HG03457 (cell line): ENCODE measurements around the gene SLC29A4.
"Not testable (repeated sequence)": the region's sequence is repeated elsewhere in the genome, so short reads cannot be mapped to it uniquely, and the experiment has no call there.

Experiments
- ATAC-seq: cut with Tn5 transposase; IDR thresholded peaks from one replicate; pipeline ENCODE4 v1.9.1; 2021; ENCODE audit warnings: moderate number of reproducible peaks; ENCODE audit not compliant: unreplicated experiment

The SLC29A4 gene, protein sequence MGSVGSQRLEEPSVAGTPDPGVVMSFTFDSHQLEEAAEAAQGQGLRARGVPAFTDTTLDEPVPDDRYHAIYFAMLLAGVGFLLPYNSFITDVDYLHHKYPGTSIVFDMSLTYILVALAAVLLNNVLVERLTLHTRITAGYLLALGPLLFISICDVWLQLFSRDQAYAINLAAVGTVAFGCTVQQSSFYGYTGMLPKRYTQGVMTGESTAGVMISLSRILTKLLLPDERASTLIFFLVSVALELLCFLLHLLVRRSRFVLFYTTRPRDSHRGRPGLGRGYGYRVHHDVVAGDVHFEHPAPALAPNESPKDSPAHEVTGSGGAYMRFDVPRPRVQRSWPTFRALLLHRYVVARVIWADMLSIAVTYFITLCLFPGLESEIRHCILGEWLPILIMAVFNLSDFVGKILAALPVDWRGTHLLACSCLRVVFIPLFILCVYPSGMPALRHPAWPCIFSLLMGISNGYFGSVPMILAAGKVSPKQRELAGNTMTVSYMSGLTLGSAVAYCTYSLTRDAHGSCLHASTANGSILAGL

DNA sequence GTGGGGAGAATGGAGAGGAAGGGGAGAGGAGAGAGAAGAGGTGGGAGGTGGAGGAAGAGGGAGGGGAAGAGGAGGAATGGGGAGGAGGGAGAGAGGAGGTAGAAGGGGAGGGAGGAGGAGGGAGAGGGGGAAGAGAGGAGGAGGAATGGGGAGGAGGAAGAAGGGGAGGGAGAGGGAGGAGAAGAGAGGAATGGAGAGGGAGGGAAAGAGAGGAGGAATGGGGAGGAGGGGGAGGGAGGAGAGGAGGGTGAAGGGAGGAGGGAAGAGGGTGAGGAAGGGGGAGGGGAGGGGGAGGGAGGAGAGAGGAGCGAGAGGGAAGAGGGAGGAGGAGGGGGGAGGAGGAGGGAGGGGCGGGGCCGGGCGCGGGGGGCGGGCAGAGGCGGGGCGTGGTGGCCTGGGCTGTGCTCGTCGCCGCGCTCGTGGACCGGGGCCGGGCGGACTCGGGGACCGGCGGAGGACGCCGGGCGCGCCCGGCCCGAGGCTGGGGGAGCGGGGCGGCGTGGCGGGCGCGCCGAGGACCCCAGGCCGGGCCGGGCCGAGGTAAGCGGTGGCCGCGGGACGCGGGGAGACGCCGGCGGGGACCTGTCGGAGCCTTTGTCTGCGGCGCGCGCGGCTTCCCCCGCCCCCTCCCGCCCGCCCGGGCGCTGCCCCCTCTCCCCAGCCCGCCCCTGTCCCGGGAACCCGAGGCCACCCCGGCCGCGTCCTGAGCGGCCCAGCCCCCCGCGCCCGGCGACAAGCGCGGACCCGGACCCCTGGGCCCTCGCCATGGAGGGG, at the start of gene SLC29A4:
TSS of gene SLC29A4 (plus strand) at position 401 of the 774 bp plus-strand sequence. CDS start 4,874 bp downstream, outside the sequence.
- no peak for ATAC-seq

DNA sequence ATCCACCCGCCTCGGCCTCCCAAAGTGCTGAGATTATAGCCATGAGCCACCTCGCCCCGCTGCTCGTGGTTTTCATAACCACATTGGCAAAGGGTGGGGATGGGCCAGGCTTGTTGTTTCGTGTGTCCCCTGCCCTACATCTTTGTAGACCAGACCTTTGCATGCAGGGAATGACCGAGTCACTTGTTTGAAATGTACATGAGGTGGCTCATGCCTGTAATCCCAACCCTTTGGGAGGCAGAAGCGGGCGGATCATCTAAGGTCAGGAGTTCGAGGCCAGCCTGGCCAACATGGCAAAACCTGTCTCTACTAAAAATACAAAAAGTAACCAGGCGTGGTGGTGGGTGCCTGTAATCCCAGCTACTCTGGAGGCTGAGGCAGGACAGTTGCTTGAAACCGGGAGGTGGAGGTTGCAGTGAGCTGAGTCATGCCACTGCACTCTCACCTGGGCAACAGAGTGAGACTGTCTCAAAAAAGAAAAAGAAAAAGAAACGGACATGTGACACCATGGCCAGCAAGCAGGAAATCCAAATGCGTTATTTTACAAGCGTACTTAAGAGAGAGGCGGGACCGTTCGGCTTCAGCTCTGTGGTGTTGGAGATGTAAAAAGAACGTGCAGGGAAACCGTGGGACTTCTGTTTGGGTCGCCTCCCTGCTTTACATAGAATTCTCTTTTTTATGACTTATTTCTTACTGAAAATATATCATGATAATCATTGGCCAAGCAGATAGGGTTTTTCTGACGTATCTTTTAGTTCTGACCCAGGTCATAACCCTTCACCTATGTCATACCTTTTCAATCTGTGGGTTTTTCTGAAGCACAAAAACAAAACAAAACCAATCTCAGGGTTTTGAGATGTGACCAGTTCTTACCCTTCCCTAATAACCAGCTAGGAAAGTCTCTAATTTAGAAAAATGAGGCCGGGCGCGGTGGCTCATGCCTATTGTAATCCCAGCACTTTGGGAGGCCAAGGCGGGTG, 47.6 kb upstream of the SLC29A4 start:
- no peak for ATAC-seq

DNA sequence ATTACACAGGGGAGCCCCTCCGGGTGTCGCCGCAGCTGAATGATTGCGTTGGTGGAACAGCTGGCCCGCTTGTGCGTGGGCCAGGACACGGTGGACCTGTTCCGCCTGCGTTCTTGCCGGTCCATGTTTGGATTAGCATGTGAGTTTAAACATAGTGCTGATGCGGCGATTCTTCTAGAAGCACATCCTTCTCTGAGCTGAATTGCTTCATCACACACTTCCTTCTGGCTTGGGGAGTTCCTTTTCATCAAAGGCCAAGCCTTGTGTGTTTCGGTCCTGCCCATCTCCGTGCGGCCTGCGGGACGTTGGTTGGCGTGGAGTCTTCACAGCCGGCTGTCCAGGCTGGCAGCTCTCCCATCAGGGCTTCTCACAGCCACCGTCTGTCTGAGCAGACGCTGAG, 45.5 kb upstream of the SLC29A4 start:
- ATAC-seq: no peak

DNA sequence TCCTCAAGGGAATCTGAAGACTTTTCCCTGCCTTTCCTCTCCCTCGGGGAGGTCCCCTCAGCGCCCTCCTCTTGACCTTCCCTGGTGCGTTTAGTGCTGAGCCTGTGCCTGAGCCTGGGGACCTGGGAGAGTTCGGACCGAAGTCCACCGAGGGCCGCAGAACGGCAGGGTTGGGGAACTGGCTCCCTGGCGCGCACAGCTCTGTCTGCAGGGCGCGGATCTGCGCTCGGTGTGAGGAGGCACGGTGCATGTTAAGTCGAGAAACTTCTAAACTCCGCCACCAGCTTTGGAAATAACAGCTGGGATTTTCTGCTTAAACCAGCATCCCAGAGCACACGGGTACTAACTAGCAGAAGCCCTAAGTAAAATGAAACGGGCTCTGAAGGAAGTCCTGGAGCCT, 44.2 kb upstream of the SLC29A4 start:
- ATAC-seq: no peak

DNA sequence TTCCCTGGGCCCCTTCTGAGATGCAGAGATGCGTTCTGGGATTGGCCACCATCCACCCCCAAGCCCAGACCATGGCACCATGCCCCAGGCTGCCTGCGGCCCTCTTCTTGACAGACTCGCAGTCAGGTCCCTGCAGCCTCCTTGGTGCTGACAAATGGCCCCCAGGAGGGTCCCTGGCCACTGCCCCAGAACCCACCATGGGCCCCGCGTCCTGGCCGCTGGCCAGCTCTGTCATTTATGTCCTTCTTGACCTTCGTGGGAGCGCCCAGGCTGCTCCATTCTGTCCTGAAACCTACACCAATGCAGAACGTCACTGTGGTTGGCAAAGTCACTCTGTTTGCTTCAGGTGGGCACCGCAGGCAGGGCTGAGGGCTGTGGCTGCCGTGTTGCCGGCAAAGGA, 39.5 kb upstream of the SLC29A4 start:
- ATAC-seq: no peak

DNA sequence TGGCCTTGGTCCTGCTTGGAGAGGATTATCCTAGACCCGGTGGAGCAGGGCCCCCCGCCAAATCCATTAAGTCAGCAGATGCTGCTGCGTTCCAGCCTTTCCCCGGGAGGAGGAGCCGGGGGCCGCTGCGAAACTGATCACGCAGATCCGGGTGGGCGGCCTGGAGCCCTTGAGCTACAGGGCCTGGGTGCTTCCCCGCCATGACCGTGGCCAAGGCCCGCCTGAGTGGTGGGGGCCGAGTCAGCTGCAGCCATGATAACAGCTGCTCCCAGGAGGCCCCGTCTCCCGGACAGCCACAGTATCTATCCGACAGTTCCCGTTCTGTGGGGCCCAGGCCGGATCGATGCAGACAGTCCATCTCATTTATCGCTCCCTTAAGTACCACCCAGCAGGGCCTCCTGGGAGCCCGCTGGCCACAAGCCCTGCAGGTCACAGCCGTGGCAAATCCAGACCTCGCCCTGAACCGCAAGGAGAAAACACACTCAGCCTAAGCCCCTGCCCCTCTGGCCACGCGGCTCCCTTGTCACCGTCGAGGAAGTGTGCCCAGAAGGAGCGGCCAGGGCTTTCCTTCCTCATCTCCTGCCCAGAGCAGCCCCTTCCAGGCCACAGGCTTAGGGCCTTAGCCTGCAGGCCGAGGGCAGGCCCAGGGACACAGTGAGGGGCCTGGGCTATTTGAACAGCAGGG, 34.4 kb upstream of the SLC29A4 start:
- ATAC-seq: no peak

DNA sequence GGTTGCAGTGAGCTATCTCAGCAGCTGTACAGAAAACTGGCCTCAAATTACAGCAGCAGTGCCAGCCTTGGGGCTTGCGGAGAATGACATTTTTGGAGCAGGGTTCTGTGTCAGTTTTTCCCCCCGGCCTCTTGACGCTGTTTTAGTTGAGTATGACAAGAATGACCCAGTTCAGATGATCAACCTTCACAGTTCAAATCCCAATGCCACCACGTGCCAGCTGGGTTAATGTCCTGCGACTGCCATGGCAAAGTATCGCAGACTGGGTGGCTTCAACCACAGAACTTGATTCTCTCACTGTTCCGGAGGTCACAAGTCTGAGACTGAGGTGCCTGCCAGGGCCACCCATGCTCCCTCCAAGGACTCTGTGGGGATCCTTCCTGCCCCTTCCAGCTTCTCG, 32.0 kb upstream of the SLC29A4 start:
- not testable (repeated sequence) for ATAC-seq

DNA sequence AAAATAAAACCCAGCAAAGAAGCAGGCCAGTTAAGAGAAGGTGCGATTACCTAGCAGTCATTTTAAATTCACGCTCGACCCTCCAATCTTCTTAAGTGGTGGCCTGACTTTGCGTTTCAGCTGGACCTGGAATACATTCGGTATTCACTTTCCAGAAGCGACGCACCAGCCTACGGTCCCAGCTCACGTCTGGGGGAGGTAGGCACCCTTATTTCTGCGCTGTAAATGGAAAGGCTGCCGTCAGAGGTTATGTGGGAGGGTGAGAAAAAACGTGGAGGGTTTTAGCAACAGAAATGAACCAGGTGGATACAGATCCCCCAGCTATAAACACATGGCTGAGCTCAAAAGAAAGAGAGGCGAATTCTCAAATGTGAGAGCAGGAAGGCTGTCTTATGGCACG, 29.2 kb upstream of the SLC29A4 start:
- not testable (repeated sequence) for ATAC-seq

DNA sequence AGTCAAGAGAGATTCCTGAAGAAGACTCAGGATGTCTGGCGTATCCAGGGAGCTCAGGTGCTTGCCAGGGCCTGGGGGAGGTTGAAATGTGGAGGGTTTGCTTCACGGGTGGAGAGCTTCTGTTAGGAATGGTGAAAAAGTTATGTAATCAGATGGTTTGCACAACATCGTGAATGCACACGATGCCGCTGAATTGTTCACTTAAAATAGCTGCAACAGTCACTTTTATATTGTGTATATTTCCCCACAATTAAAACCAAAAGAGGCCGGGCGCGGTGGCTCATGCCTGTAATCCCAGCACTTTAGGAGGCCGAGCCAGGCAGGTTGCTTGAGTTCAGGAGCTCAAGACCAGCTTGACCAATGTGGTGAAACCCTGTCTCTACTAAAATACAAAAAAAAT, 28.4 kb upstream of the SLC29A4 start:
- ATAC-seq: not testable (repeated sequence)

DNA sequence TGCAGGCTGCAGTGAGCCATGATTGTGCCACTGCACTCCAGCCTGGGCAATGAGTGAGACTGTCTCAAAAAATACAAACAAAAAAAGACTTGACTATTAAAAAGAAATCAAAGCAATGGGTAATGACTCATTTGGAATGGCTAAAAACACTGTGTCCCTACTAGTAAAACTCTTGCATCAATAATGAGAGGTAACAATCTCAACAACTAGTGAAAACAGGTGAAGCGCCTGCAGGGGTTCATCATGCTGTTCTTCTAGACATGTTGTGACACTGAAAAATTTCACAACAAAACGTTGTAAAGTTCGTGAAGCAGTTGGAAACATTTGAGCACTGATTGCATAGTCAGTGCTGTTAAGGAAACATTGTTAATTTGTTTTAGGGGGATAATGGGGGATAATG, 26.9 kb upstream of the SLC29A4 start:
- ATAC-seq: no peak

DNA sequence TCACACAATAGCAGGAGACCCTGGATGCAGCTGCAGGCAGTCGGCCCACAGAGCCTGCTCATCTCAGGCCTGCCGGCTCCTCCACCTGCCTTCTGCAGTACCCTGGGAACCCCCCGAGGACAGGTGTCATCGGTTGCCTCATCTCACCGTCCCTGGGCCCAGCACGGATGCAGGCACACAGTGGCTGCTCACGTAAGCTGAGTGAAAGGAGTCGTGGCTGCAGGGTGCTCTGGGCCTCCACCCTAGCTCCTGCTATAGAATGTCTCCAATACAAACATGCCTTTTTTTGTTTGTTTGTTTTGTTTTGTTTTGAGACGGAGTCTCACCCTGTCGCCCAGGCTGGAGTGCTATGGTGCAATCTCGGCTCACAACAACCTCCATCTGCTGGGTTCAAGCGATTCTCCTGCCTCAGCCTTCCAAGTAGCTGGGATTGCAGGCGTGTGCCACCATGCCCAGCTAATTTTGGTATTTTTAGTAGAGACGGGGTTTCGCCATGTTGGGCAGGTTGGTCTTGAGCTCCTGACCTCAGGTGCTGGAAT, 22.1 kb upstream of the SLC29A4 start:
- not testable (repeated sequence) for ATAC-seq

DNA sequence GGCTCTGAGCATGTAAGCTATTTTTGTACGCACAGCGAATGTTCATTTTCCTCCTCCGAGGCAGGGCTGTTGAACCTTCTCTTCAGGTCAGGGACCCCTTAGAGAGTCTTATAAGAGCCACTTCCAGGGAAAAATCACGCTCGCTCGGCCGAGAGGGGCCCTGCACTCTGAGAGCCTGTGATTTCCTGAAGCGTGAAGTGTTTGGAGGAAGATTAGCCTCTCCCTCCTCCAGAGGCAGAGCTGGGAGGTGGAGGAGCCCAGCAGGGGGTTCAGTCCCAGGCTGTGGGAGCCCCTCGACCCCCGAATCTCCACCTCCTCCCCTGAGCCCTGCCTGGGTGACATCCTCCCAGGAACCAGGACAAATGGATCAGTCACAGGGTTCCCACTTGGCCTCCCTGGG, 19.7 kb upstream of the SLC29A4 start:
- ATAC-seq: not testable (repeated sequence)

DNA sequence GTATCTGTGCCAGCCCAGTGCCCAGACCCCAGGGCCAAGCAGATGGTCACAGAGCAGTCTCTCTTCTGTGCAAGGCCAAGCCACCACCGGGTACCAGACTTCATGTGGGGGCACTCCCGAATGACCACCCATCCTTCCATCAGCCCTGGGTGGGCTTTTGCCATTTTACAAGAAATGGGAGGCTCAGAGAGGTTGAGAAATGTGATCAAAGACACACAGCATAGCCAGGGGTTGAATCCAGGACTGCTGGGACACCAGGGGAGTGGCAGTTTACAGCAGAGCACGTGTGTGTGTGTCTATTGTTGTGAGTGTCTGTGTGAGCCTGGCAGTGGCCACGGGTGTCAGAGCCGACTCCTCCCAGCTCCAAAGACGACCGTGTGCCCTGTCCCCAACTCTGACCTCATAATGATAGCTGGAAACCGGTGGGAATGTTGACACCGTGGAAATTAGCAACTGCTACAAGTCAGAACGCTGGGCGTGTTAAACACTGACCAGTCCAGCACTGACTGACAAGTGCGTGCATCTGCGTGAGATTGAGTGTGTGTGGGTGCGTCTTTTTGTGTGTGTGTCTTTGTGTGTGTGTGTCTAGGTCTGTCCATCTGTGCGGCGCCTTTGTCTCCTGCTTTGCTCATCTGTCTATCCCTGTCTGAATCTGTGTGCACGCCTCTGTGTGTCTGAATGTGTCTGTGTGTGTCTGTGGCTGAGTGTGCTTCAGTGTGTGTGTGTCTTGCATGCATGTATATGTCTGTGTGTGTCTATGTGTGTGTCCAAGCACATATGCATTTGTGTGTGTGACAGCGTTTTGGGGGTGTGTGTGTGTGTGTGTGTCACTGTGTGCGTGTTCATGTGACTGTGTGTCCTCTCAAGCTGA, 17.2 kb upstream of the SLC29A4 start:
- no peak for ATAC-seq

DNA sequence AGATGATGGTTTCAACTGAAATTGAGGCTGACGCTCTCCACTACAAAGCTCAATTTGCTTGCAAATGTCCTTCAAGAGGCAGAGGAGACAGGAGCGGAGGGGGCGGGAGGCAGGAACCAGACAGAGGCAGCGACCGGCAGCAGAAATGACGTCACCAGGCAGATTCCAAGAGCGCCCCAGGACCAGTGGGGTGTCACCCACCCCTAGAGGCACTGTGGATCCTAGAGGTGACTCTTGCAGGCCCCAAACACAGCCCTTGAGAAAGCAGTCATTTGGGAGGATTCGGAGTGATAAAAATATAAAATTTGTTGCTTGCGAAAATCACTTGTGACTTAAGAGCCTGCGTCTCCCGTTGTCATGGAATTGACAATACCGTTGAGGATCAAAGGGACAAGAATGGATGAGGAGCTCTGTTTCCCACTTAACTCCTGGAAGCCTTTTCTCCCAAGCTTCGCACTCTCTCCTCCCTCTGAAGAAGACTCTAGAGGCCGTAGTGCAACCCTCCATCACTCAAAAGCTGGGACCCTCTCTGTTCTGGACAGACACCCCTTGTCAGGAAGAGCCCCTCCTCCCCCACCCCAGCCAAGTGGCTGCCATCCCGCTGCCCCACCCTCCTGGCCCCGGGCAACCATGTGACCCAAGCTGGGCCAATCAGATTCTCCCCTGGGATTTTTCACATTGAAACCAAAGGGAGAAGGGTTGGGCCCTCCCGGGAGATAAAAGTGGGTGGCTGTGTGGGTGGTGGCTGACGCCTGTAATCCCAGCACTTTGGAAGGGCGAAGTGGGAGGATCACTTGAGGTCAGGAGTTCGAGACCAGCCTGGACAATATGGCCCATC, 16.3 kb upstream of the SLC29A4 start:
- no peak for ATAC-seq

DNA sequence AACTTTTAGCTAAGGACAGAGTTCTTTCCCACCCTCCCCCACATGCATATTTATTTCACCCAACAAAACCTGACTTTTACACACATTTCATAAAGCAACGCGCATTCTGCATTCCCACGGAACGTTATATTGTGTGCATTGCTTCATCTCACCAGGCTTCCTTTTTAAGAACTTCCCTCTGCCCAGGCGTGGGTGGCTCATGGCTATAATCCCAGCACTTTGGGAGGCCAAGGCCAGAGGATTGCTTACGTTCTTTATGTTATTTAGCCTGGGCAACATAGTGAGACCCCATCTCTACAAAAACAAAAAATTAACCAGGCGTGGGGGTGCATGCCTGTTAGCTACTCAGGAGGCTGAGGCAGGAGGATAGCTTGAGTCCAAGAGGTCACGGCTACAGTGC, 14.9 kb upstream of the SLC29A4 start:
- not testable (repeated sequence) for ATAC-seq

DNA sequence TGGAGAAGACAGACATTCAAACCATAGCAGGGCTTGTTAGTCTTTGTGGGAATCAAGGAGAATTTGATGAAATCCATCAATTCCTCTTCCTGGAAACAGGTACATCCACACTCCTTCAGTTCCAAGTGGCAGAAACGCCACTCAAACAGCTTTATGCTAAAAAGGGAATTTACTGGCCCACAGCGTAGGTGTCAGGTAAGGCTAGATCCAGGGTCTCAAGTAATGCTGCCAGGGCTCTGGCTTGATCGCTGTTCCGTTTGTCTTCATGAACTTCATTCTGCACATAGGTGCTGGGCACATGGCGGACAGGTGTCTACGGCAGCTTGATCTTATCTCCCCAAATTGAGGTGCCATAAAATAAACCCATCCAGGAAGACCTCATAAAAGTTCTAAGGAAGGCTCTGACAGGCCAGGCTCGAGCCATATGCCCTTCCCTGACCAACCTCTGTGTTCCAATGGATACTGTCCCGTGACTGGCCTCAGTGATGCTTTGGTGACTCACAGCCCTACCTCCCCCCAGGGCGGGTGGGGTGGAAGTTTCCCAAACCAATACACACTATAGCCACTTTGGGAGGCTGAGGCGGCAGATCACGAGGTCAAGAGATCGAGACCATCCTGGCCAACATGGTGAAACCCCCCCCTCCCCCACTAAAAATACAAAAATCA, 12.6 kb upstream of the SLC29A4 start:
- not testable (repeated sequence) for ATAC-seq

DNA sequence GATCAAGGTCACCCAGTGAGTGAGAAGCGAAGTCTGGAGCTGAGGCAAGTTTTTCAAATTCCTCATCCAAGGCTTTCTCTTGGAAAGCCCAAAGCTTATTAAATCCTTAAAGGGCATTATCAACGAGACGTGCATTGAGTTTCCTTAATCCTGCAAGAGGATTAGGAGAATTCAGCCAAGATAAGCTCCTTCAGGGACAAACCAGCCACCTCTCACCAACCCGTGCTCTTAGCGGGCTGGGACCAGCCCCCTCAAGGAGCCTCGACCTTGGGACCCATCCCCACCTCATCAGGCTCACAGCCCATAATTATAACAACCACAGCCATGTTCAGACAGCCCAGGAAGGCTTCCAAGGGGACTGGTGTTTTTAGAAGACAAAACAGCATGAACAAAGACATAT, 12.0 kb upstream of the SLC29A4 start:
- ATAC-seq: no peak
